ENCODE measurements around the gene CGAS. TPM values are rescaled to one million over a fixed set of nuclear protein-coding genes. Genes with fewer than 3 reads are reported as not detected.

The CGAS gene
- total RNA-seq, 2 donors from 2014 or later = 4.1 to 5.6 TPM

- TF ChIP-seq, protein P1, sequence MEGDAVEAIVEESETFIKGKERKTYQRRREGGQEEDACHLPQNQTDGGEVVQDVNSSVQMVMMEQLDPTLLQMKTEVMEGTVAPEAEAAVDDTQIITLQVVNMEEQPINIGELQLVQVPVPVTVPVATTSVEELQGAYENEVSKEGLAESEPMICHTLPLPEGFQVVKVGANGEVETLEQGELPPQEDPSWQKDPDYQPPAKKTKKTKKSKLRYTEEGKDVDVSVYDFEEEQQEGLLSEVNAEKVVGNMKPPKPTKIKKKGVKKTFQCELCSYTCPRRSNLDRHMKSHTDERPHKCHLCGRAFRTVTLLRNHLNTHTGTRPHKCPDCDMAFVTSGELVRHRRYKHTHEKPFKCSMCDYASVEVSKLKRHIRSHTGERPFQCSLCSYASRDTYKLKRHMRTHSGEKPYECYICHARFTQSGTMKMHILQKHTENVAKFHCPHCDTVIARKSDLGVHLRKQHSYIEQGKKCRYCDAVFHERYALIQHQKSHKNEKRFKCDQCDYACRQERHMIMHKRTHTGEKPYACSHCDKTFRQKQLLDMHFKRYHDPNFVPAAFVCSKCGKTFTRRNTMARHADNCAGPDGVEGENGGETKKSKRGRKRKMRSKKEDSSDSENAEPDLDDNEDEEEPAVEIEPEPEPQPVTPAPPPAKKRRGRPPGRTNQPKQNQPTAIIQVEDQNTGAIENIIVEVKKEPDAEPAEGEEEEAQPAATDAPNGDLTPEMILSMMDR (IDR thresholded peaks at IDR 0.05) = no peak
- H3K9ac ChIP-seq (ENCODE audit: low read depth in 2 of 2, low read length in 2 of 2) = no peak overlapping the region
- no peaks in the 10 kb centered on the region for H3K9me3 ChIP-seq
- DNase-seq = no peak
- no peaks in the 10 kb centered on the region for H3K4me1 ChIP-seq
- no peak overlapping the region for H3K27ac ChIP-seq
- no peak overlapping the region for H3K4me3 ChIP-seq
- H3K27me3 ChIP-seq = no peaks in the 10 kb centered on the region
- H3K36me3 ChIP-seq = no peaks in the 10 kb centered on the region
- intact Hi-C loops (cut with DNase I) = no loop called here
These were observed 33.9 kb downstream of the CGAS start for GRCh38 chr6:73418081-73418741.

- Histone ChIP-seq H3K4me3 (no peak overlapping the region), H3K4me1 (no peaks in the 10 kb centered on the region), H3K9me3 (no peaks in the 10 kb centered on the region), H3K9ac (ENCODE audit: low read depth in 2 of 2, low read length in 2 of 2) (no peak overlapping the region), H3K36me3 (no peaks in the 10 kb centered on the region), H3K27me3 (no peaks in the 10 kb centered on the region), H3K27ac (no peak overlapping the region)
- intact Hi-C loops (cut with DNase I) = no loop called here
- DNase-seq = no peak
- TF ChIP-seq, protein P1 (IDR thresholded peaks at IDR 0.05) = no peak
These were observed 39.0 kb downstream of the CGAS start for GRCh38 chr6:73413102-73413501.

DNA sequence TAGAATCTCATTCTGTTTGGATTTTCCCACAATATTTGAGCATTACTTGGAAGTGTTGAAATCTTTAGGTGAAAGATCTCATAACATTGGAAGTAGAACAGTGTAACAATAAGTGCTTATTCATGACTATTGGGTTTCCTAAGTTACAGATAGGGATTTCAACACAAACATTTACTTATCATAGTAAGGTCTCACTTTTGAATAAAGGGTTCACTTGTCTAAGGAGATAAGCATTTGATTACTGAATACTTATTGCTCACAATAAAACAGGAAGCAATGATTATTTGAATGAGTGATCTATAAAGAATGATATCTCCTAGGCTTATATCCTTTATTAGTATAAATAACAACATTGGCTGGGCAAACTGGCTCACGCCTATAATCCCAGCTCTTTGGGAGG, 42.7 kb downstream of the CGAS start:
- Histone ChIP-seq H3K4me3 (no peak overlapping the region), H3K27me3 (no peaks in the 10 kb centered on the region), H3K4me1 (no peaks in the 10 kb centered on the region), H3K9me3 (no peaks in the 10 kb centered on the region), H3K36me3 (no peaks in the 10 kb centered on the region), H3K27ac (no peak overlapping the region), H3K9ac (ENCODE audit: low read depth in 2 of 2, low read length in 2 of 2) (no peak overlapping the region)
- DNase-seq = no peak
- TF ChIP-seq, protein P1 (IDR thresholded peaks at IDR 0.05) = no peak
- intact Hi-C loops (cut with DNase I) = no loop called here

DNA sequence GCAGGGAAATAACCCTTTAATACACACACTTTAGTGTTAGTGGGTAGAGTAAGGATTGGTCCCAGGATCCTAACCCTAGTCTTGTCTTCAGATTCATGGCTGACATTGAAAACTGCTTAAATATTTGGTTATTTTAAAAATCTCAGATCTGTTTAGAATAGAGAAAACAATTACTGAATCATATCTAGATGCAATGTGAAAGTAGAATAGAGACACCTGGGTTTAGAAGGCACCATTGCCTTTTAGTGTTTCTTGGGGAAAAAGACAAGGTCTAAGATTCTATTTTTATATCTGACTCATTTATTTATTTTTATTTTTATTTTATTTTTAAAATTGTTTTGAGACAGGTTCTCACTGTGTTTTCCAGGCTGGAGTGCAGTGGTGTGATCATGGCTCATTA, 51.4 kb downstream of the CGAS start:
- Histone ChIP-seq H3K4me1 (no peaks in the 10 kb centered on the region), H3K9ac (ENCODE audit: low read depth in 2 of 2, low read length in 2 of 2) (no peak overlapping the region), H3K27me3 (no peaks in the 10 kb centered on the region), H3K4me3 (no peak overlapping the region), H3K27ac (no peak overlapping the region), H3K36me3 (no peaks in the 10 kb centered on the region), H3K9me3 (no peaks in the 10 kb centered on the region)
- TF ChIP-seq, protein P1 (IDR thresholded peaks at IDR 0.05) = no peak
- intact Hi-C loops (cut with DNase I) = no loop called here
- DNase-seq = no peak

GRCh38 chr6:73395875-73396274, 56.2 kb downstream of the CGAS start:
- DNase-seq = no peak
- TF ChIP-seq, protein P1 (IDR thresholded peaks at IDR 0.05) = no peak
- no peaks in the 10 kb centered on the region for H3K27me3 ChIP-seq
- H3K4me1 ChIP-seq = no peaks in the 10 kb centered on the region
- no peaks in the 10 kb centered on the region for H3K36me3 ChIP-seq
- intact Hi-C loops (cut with DNase I) = no loop called here
- H3K9me3 ChIP-seq = no peaks in the 10 kb centered on the region
- no peak overlapping the region for H3K4me3 ChIP-seq
- no peak overlapping the region for H3K27ac ChIP-seq
- H3K9ac ChIP-seq (ENCODE audit: low read depth in 2 of 2, low read length in 2 of 2) = no peak overlapping the region
